Vagina (tissue), 2 donors: ENCODE results near the gene MYO1H. TPM values are rescaled to one million over a fixed set of nuclear protein-coding genes. Genes with fewer than 3 reads are reported as not detected.

Experiments
- DNase-seq, 2 donors: peaks; one replicate each; pipeline ENCODE4 v3.0.0-alpha.2; 2017; ENCODE audit errors: extremely low spot score in 2 of 2
- H3K27ac ChIP-seq: fragments of 200-600 bp; sonication (generic); one replicate; pipeline ENCODE4 v1.5.1; 2019
- H3K27me3 ChIP-seq: fragments of 200-600 bp; sonication (generic); one replicate; pipeline ENCODE4 v1.5.1; 2019
- H3K36me3 ChIP-seq, 2 donors: fragments of 200-600 bp; sonication (generic); one replicate each; pipeline ENCODE4 v1.5.1; 2017 to 2019
- H3K4me1 ChIP-seq: fragments of 200-600 bp; sonication (generic); one replicate; pipeline ENCODE4 v1.5.1; 2019
- H3K4me3 ChIP-seq, 2 donors: fragments of 200-600 bp; sonication (generic); 1 replicate in 1 of 2; 2 replicates in 1 of 2; pipeline ENCODE4 v1.5.1; 2016 to 2019
- H3K9me3 ChIP-seq: fragments of 200-600 bp; sonication (generic); one replicate; pipeline ENCODE4 v1.5.1; 2019
- CTCF ChIP-seq, 3 experiments: fragments of 450-650 bp in 2 of 3; fragments of 200-600 bp in 1 of 3; sonication (generic) in 1 of 3; IDR thresholded peaks; one replicate each; pipeline ENCODE4 v1.5.1; 2017 to 2019; ENCODE audit warnings: antibody characterized with exemption in 3 of 3, mild to moderate bottlenecking in 2 of 3, moderate library complexity in 2 of 3
- POLR2A ChIP-seq, 2 donors: fragments of 450-650 bp; IDR thresholded peaks; one replicate each; pipeline ENCODE4 v1.6.1; 2017; ENCODE audit warnings: antibody characterized with exemption in 2 of 2, mild to moderate bottlenecking in 2 of 2, moderate library complexity in 2 of 2
- POLR2AphosphoS5 ChIP-seq, 2 donors: sonication (generic); formaldehyde crosslinking; IDR thresholded peaks; one replicate each; pipeline ENCODE4 v1.9.0; 2017; ENCODE audit warnings: antibody characterized with exemption in 2 of 2, mild to moderate bottlenecking in 2 of 2, low read depth in 1 of 2; ENCODE audit not compliant: insufficient read depth in 1 of 2
- intact Hi-C: fragments of 100-400 bp; cut with DNase I; formaldehyde crosslinking; loops from one replicate; pipeline ENCODE4 v1.15.1; 2023
- total RNA-seq: library from RNA; depleted of rRNA; stranded (reverse); fragments of >200 nt; gene quantifications from one replicate; pipeline ENCODE4 v1.2.3, GENCODE V29; 2016

MYO1H gene
- total RNA-seq, 1 donor from 2014 or later, result not detected

DNA sequence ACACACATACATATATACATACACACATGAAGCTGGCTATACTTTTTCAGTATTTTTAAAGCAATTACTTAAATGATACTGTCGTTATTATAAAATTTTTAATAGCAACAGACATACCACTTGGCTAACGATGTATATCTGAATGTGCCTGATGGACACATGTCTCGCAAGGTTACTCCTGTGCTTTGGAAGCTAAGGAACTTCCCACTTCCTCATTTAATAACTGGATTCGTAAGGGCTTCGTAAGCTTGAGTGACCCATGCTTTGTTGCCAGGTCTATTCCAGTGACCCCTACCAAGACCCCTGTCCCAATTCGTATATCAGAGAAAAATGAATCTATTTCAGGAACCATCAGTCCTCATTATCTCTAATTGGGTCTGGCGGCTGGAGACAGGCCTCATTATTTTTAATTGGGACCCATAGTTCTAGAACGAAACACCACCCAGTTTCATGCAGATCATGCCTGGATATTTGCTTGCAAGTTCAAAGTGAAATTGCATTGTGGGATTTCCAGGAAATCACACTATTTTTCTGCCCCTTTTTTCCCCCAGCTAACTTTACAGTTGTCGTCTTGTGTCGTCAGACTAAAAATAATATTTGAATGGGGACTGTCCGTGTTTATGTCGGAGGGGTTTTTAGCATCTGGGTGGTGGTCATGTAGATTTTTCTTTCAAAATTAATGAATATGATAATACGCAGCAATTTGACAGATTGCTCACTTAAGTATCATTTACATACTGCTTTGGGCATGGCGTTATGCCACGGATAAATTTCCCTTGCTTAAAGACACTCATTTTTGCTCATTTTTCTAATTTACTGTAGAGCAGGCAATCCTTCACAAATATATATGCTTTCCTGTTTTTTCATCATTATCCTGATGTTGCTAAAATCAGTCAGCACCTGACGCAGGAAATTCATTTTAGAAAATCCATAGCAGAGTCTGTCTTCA is 17.1 kb upstream of the MYO1H start:
- Histone ChIP-seq H3K36me3 (no peaks in the 10 kb centered on the region), H3K4me1 (no peaks in the 10 kb centered on the region), H3K4me3 (no peak overlapping the region), H3K27ac (no peak overlapping the region), H3K27me3 (no peaks in the 10 kb centered on the region), H3K9me3 (no peaks in the 10 kb centered on the region)
- no peak for DNase-seq
- intact Hi-C loops, result no loop called here
- TF ChIP-seq POLR2A (IDR thresholded peaks at IDR 0.05), result no peak
- TF ChIP-seq CTCF (IDR thresholded peaks at IDR 0.05), result no peak
- no peak for TF ChIP-seq POLR2AphosphoS5 (IDR thresholded peaks at IDR 0.05; ENCODE audit: insufficient read depth in 1 of 2, low read depth in 1 of 2)

GRCh38 chr12:109331301-109331952 is 16.3 kb upstream of the MYO1H start:
- Histone ChIP-seq H3K4me3 (no peak overlapping the region), H3K27ac (no peak overlapping the region), H3K4me1 (no peaks in the 10 kb centered on the region), H3K36me3 (no peaks in the 10 kb centered on the region), H3K27me3 (no peaks in the 10 kb centered on the region), H3K9me3 (no peaks in the 10 kb centered on the region)
- no peak for DNase-seq
- intact Hi-C loops, result no loop called here
- TF ChIP-seq POLR2A (IDR thresholded peaks at IDR 0.05), result no peak
- no peak for TF ChIP-seq CTCF (IDR thresholded peaks at IDR 0.05)
- no peak for TF ChIP-seq POLR2AphosphoS5 (IDR thresholded peaks at IDR 0.05; ENCODE audit: insufficient read depth in 1 of 2, low read depth in 1 of 2)

DNA sequence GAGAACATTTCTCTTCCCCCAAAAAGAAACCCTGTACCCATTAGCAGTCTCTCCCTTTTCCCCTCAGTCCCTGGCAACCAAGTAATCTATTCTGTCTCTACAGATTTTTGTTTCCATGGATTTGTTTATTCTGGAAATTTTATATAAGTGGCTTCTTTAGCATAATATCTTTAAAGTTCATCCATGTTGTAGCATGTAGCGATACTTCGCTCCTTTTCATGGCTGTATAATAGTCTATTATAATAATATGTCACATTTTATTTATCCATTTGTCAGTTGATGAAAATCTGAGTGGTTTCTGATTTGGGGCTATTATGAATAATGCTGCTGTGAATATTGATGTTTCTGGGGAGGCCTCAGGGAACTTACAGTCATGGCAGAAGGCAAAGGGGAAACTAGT is 12.8 kb upstream of the MYO1H start:
- Histone ChIP-seq H3K27me3 (no peaks in the 10 kb centered on the region), H3K4me1 (no peaks in the 10 kb centered on the region), H3K27ac (no peak overlapping the region), H3K4me3 (no peak overlapping the region), H3K9me3 (no peaks in the 10 kb centered on the region), H3K36me3 (no peaks in the 10 kb centered on the region)
- intact Hi-C loops, result no loop called here
- no peak for DNase-seq
- TF ChIP-seq POLR2AphosphoS5 (IDR thresholded peaks at IDR 0.05; ENCODE audit: insufficient read depth in 1 of 2, low read depth in 1 of 2), result no peak
- TF ChIP-seq POLR2A (IDR thresholded peaks at IDR 0.05), result no peak
- TF ChIP-seq CTCF (IDR thresholded peaks at IDR 0.05), result no peak

- H3K4me1 ChIP-seq, result no peaks in the 10 kb centered on the region
- no peaks in the 10 kb centered on the region for H3K9me3 ChIP-seq
- intact Hi-C loops, result no loop called here
- H3K36me3 ChIP-seq, result no peaks in the 10 kb centered on the region
- H3K27me3 ChIP-seq, result no peaks in the 10 kb centered on the region
- DNase-seq, result no peak
- no peak overlapping the region for H3K4me3 ChIP-seq
- no peak overlapping the region for H3K27ac ChIP-seq
- no peak for TF ChIP-seq CTCF (IDR thresholded peaks at IDR 0.05)
- TF ChIP-seq POLR2AphosphoS5 (IDR thresholded peaks at IDR 0.05; ENCODE audit: insufficient read depth in 1 of 2, low read depth in 1 of 2), result no peak
- no peak for TF ChIP-seq POLR2A (IDR thresholded peaks at IDR 0.05)
Observed at GRCh38 chr12:109336593-109336992, 11.1 kb upstream of the MYO1H start.

GRCh38 chr12:109343677-109344076 is 4.0 kb upstream of the MYO1H start:
- no peaks in the 10 kb centered on the region for H3K4me1 ChIP-seq
- TF ChIP-seq POLR2AphosphoS5 (IDR thresholded peaks at IDR 0.05; ENCODE audit: insufficient read depth in 1 of 2, low read depth in 1 of 2) (no peak), POLR2A (IDR thresholded peaks at IDR 0.05) (no peak), CTCF (IDR thresholded peaks at IDR 0.05) (no peak)
- no peak overlapping the region for H3K4me3 ChIP-seq
- H3K9me3 ChIP-seq, result no peaks in the 10 kb centered on the region
- no peak for DNase-seq
- H3K36me3 ChIP-seq, result no peaks in the 10 kb centered on the region
- intact Hi-C loops, result no loop called here
- no peaks in the 10 kb centered on the region for H3K27me3 ChIP-seq
- no peak overlapping the region for H3K27ac ChIP-seq
